Natural killer cell (primary cell): ENCODE measurements around the gene ANKLE2. TPM values are rescaled to one million over a fixed set of nuclear protein-coding genes. Genes with fewer than 3 reads are reported as not detected.
A peak's percentile ranks its signal among the peaks of the same experiment; 100 is the strongest.

Experiments used
- ATAC-seq, 3 donors: fragments of 150-1000 bp in 2 of 3; fragments of 200-7000 bp in 1 of 3; cut with Tn5 transposase; 1 replicate in 1 of 3; 2 replicates in 2 of 3; pipeline ENCODE4 v1.10.0; 2021; ENCODE audit warnings: mild to moderate bottlenecking in 2 of 3, moderate library complexity in 2 of 3
- DNase-seq, 2 donors: peaks; one replicate each; pipeline versions ENCODE4 v3.0.0 to v3.0.0-alpha.2; 2013 to 2021; ENCODE audit warnings: mixed read lengths in 1 of 2
- H3K27ac ChIP-seq: one replicate; pipeline ENCODE4 v1.5.1; 2013; ENCODE audit warnings: mild to moderate bottlenecking, low read length
- H3K27me3 ChIP-seq: one replicate; pipeline ENCODE4 v1.6.1; 2013; ENCODE audit warnings: low read length; ENCODE audit not compliant: control insufficient read depth, insufficient read depth
- H3K36me3 ChIP-seq: one replicate; pipeline ENCODE4 v1.6.1; 2013; ENCODE audit warnings: low read length; ENCODE audit not compliant: control insufficient read depth, insufficient read depth
- H3K4me1 ChIP-seq: one replicate; pipeline ENCODE4 v1.6.1; 2013; ENCODE audit warnings: low read length; ENCODE audit not compliant: control insufficient read depth, insufficient read depth
- H3K4me3 ChIP-seq: one replicate; pipeline ENCODE4 v1.5.1; 2013; ENCODE audit warnings: low read length
- H3K9me3 ChIP-seq: one replicate; pipeline ENCODE4 v1.6.1; 2013; ENCODE audit warnings: low read length; ENCODE audit not compliant: control insufficient read depth, insufficient read depth
- H3K27ac Mint-ChIP-seq, 2 donors: one replicate each; pipeline ENCODE4 v1.8.0; 2022; ENCODE audit warnings: mild to moderate bottlenecking in 2 of 2, mixed read lengths in 2 of 2, moderate library complexity in 1 of 2
- H3K27me3 Mint-ChIP-seq, 2 donors: one replicate each; pipeline ENCODE4 v1.8.0; 2022; ENCODE audit warnings: low read depth in 2 of 2, mixed read lengths in 2 of 2
- H3K36me3 Mint-ChIP-seq: one replicate; pipeline ENCODE4 v1.8.0; 2022; ENCODE audit warnings: mixed read lengths
- H3K4me1 Mint-ChIP-seq, 2 donors: one replicate each; pipeline ENCODE4 v1.8.0; 2022; ENCODE audit warnings: mixed read lengths in 2 of 2
- H3K4me3 Mint-ChIP-seq: one replicate; pipeline ENCODE4 v1.8.0; 2022; ENCODE audit warnings: mild to moderate bottlenecking, moderate library complexity, mixed read lengths
- H3K9me3 Mint-ChIP-seq, 2 donors: one replicate each; pipeline ENCODE4 v1.8.0; 2022; ENCODE audit warnings: mixed read lengths in 2 of 2
- WGBS: methylation state at CpG from one replicate; pipeline ENCODE4 v1.1.7; 2013; ENCODE audit warnings: missing lambda C conversion rate; ENCODE audit not compliant: insufficient coverage; 5-methylcytosine and 5-hydroxymethylcytosine counted together
- intact Hi-C: fragments of 100-400 bp; cut with micrococcal nuclease; formaldehyde crosslinking; loops from one replicate; pipeline ENCODE4 v1.14.2; 2022
- total RNA-seq, 4 donors: library from RNA; stranded (reverse); fragments of 120-200 nt in 1 of 4; gene quantifications; one replicate each; pipeline versions ENCODE4 v1.2.3 to v1.2.4, GENCODE V29; 2013 to 2022
- TF ChIP-seq, protein P1 (sequence below): fragments of 200-600 bp; IDR thresholded peaks from one replicate; pipeline ENCODE4 v1.8.0; 2022; ENCODE audit warnings: antibody characterized with exemption

ANKLE2 gene
- total RNA-seq, 3 donors from 2014 or later (not counting 1 experiment from before 2014, with no cell fraction given): 67.3 to 86.4 (median 84.6) TPM

DNA sequence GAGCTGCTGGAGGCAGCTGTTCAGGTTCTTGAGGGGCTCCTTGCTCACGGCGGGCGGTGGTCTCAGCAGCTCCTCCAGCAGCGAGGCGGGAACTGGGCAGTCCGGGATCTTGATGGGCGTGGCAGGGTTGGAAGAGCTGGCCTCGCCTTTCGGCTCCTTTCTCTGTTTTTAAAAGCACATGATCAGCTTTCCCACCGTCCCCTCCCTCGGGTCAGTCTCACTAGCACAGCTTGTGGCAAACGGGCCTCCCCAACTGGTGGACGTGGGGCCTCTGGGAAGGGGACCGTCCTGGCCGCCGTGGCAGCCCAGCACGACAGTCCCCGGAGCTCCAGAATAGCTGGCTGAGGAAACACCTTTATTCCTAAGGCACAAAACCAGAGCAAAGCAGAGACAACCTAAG lies 12.5 kb upstream of the ANKLE2 start:
- ATAC-seq (no peak), DNase-seq (no peak)
- Mint-ChIP-seq H3K27ac (no peak overlapping the region), H3K27me3 (no peaks in the 10 kb centered on the region), H3K36me3 (no peaks in the 10 kb centered on the region), H3K9me3 (no peaks in the 10 kb centered on the region), H3K4me1 (no peaks in the 10 kb centered on the region), H3K4me3 (no peak overlapping the region)
- H3K36me3 ChIP-seq: peaks cover 45% of the 10 kb centered on the region
- no peaks in the 10 kb centered on the region for H3K27me3 ChIP-seq
- TF ChIP-seq, protein P1, sequence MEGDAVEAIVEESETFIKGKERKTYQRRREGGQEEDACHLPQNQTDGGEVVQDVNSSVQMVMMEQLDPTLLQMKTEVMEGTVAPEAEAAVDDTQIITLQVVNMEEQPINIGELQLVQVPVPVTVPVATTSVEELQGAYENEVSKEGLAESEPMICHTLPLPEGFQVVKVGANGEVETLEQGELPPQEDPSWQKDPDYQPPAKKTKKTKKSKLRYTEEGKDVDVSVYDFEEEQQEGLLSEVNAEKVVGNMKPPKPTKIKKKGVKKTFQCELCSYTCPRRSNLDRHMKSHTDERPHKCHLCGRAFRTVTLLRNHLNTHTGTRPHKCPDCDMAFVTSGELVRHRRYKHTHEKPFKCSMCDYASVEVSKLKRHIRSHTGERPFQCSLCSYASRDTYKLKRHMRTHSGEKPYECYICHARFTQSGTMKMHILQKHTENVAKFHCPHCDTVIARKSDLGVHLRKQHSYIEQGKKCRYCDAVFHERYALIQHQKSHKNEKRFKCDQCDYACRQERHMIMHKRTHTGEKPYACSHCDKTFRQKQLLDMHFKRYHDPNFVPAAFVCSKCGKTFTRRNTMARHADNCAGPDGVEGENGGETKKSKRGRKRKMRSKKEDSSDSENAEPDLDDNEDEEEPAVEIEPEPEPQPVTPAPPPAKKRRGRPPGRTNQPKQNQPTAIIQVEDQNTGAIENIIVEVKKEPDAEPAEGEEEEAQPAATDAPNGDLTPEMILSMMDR: no peak
- H3K9me3 ChIP-seq: no peaks in the 10 kb centered on the region
- WGBS: 92% methylated on average over 18 of the region's 18 CpGs
- H3K27ac ChIP-seq: no peak overlapping the region
- H3K4me3 ChIP-seq: no peak overlapping the region
- peaks cover 30% of the 10 kb centered on the region for H3K4me1 ChIP-seq
- intact Hi-C loops: no loop called here

DNA sequence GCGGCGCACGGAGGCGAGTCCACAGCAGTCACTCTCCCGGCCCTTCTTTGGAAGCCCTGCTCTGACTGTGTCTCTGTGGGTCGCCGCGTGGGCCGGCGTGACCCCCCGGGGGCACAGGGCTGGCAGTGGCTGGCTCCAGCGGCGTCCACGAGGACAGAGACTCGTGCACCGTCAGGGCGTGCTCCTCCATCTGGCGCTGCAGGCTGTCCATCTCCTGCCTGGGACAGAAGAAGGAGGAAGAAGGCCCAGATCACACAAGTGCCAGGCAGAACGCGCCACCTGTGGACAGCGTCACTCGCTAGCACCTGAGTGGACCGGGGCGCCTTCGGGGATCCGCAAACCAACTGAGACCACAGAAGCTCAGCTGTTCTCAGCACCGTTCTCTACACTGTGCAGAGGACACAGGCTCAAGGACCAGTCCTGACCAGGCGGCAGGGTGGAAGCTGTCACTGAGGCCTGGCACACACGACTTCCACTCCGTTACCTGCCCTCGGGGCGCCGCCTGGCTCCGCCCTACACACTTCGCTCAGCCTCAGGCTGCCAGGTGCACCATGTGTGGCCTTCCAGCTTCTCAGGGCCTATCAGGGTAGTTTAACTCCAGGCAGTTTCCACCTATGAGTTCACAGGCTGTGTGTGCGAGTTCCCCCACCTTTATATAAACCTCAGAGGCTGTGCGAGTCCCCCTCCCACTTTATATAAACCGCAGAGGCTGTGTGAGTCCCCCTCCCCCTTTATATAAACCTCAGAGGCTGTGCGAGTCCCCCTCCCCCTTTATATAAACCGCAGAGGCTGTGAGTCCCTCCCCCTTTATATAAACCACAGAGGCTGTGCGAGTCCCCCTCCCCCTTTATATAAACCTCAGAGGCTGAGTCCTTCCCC lies 11.7 kb upstream of the ANKLE2 start:
- WGBS: 82% methylated on average over 41 of the region's 41 CpGs
- Mint-ChIP-seq H3K27ac (no peak overlapping the region), H3K4me1 (peaks cover 4% of the 10 kb centered on the region in 2 donors), H3K9me3 (no peaks in the 10 kb centered on the region), H3K4me3 (no peak overlapping the region), H3K36me3 (no peaks in the 10 kb centered on the region), H3K27me3 (no peaks in the 10 kb centered on the region)
- peak in 1 of 2 donors; percentile 49 for DNase-seq
- no peak for ATAC-seq
- TF ChIP-seq, protein P1: no peak
- H3K9me3 ChIP-seq: no peaks in the 10 kb centered on the region
- intact Hi-C loops: no loop called here
- H3K4me1 ChIP-seq: peaks cover 33% of the 10 kb centered on the region
- H3K27me3 ChIP-seq: no peaks in the 10 kb centered on the region
- H3K36me3 ChIP-seq: peaks cover 45% of the 10 kb centered on the region
- peak overlapping the region; percentile 44 for H3K27ac ChIP-seq
- no peak overlapping the region for H3K4me3 ChIP-seq

DNA sequence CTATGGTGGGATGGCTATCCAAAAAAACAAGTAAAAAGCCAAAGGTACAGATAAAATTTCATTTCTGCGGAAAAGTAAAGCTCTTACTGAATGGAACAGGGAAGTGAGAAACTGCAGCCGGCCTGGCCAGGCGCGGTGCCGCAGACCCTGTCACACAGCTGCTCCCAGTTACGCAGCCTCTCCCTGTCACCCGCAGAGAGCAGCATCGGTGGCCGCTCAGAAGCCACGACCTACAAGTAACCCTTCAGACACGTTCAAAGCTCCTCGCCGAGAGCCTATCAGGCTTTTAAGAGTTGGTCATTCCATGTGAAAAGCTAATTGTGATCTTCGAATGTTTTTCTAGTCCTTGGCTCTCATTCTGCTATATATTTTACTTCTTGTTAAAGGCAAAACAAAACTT lies 11.0 kb upstream of the ANKLE2 start:
- no peaks in the 10 kb centered on the region for H3K9me3 Mint-ChIP-seq
- no peak for DNase-seq
- 69% methylated on average over 14 of the region's 14 CpGs for WGBS
- peak overlapping the region; percentile 44 for H3K27ac ChIP-seq
- intact Hi-C loops: no loop called here
- ATAC-seq: no peak
- H3K36me3 Mint-ChIP-seq: no peaks in the 10 kb centered on the region
- no peaks in the 10 kb centered on the region for H3K9me3 ChIP-seq
- H3K36me3 ChIP-seq: peaks cover 41% of the 10 kb centered on the region
- peaks cover 40% of the 10 kb centered on the region for H3K4me1 ChIP-seq
- H3K4me1 Mint-ChIP-seq: peaks cover 11% of the 10 kb centered on the region in 2 donors
- TF ChIP-seq, protein P1: no peak
- no peaks in the 10 kb centered on the region for H3K27me3 Mint-ChIP-seq
- H3K4me3 ChIP-seq: no peak overlapping the region
- no peak overlapping the region for H3K4me3 Mint-ChIP-seq
- H3K27me3 ChIP-seq: no peaks in the 10 kb centered on the region
- H3K27ac Mint-ChIP-seq: no peak overlapping the region
